DMS153 (cell line): Measurements from ENCODE around the gene ATG16L1.

Source experiments
- DNase-seq: peaks from one replicate; lab custom pipeline; 2025; lab: John Stamatoyannopoulos, UW

Gene ATG16L1

GRCh38 chr2:233251306-233252116 lies at the start of gene ATG16L1:
Gene ATG16L1, plus strand, starts transcription at chr2:233251673. Its CDS starts 155 bp downstream, at chr2:233251828.
- DNase-seq, result peak; percentile 93

GRCh38 chr2:233202531-233202944 lies 48.9 kb upstream of the ATG16L1 start:
- no peak for DNase-seq

- no peak for DNase-seq
These were observed 48.4 kb upstream of the ATG16L1 start for GRCh38 chr2:233203060-233203459.

- no peak for DNase-seq
These were observed 47.1 kb upstream of the ATG16L1 start for GRCh38 chr2:233204286-233204936.

- DNase-seq, result no peak
These were observed 42.9 kb upstream of the ATG16L1 start for GRCh38 chr2:233208382-233209116.

GRCh38 chr2:233209117-233209532 lies 42.3 kb upstream of the ATG16L1 start:
- DNase-seq, result no peak

GRCh38 chr2:233209533-233210171 lies 41.8 kb upstream of the ATG16L1 start:
- DNase-seq, result no peak

GRCh38 chr2:233210281-233210680 lies 41.2 kb upstream of the ATG16L1 start:
- DNase-seq, result no peak

- no peak for DNase-seq
These were observed 40.5 kb upstream of the ATG16L1 start for GRCh38 chr2:233210843-233211547.

- DNase-seq, result no peak
These were observed 40.0 kb upstream of the ATG16L1 start for GRCh38 chr2:233211548-233211895.

- no peak for DNase-seq
These were observed 38.5 kb upstream of the ATG16L1 start for GRCh38 chr2:233213011-233213410.

- DNase-seq, result no peak
These were observed 37.5 kb upstream of the ATG16L1 start for GRCh38 chr2:233213975-233214374.

GRCh38 chr2:233217892-233218377 lies 33.5 kb upstream of the ATG16L1 start:
- DNase-seq, result no peak

- no peak for DNase-seq
These were observed 32.6 kb upstream of the ATG16L1 start for GRCh38 chr2:233218836-233219235.

- DNase-seq, result no peak
These were observed 31.6 kb upstream of the ATG16L1 start for GRCh38 chr2:233219848-233220247.

GRCh38 chr2:233221378-233222063 lies 30.0 kb upstream of the ATG16L1 start:
- no peak for DNase-seq

GRCh38 chr2:233223059-233223894 lies 28.2 kb upstream of the ATG16L1 start:
- DNase-seq, result no peak

- no peak for DNase-seq
These were observed 26.0 kb upstream of the ATG16L1 start for GRCh38 chr2:233225230-233226068.

GRCh38 chr2:233226511-233227031 lies 24.9 kb upstream of the ATG16L1 start:
- DNase-seq, result no peak
